IPS-NIHi11 (cell line): ENCODE results near the gene OPCML.
A peak's percentile ranks its signal among the peaks of the same experiment; 100 is the strongest.

Experiments used
- DNase-seq: peaks from one replicate; pipeline ENCODE4 v3.0.0; 2012; ENCODE audit warnings: mixed read lengths, low spot score

Gene OPCML

GRCh38 chr11:132883241-132883640, 649.1 kb downstream of the OPCML start:
- no peak for DNase-seq

- no peak for DNase-seq
Measured at GRCh38 chr11:132881622-132882021, 650.7 kb downstream of the OPCML start.

GRCh38 chr11:132878111-132878510, 654.2 kb downstream of the OPCML start:
- DNase-seq: no peak

GRCh38 chr11:132876705-132877104, 655.6 kb downstream of the OPCML start:
- DNase-seq: no peak

- no peak for DNase-seq
Measured at GRCh38 chr11:132876239-132876638, 656.1 kb downstream of the OPCML start.

GRCh38 chr11:132874638-132875037, 657.7 kb downstream of the OPCML start:
- DNase-seq: no peak

GRCh38 chr11:132873841-132874240, 658.5 kb downstream of the OPCML start:
- no peak for DNase-seq

GRCh38 chr11:132872211-132872610, 660.1 kb downstream of the OPCML start:
- DNase-seq: no peak

- DNase-seq: no peak
Measured at GRCh38 chr11:132866783-132867545, 665.3 kb downstream of the OPCML start.

- no peak for DNase-seq
Measured at GRCh38 chr11:132865623-132866022, 666.7 kb downstream of the OPCML start.

- DNase-seq: peak; percentile 60
Measured at GRCh38 chr11:132864811-132865576, 667.3 kb downstream of the OPCML start.

- DNase-seq: no peak
Measured at GRCh38 chr11:132862933-132863332, 669.4 kb downstream of the OPCML start.

- no peak for DNase-seq
Measured at GRCh38 chr11:132862137-132862536, 670.2 kb downstream of the OPCML start.

GRCh38 chr11:132859306-132859705, 673.0 kb downstream of the OPCML start:
- no peak for DNase-seq

GRCh38 chr11:132858223-132858622, 674.1 kb downstream of the OPCML start:
- peak; percentile 59 for DNase-seq

GRCh38 chr11:132856032-132856431, 676.3 kb downstream of the OPCML start:
- DNase-seq: no peak

GRCh38 chr11:132855516-132855915, 676.8 kb downstream of the OPCML start:
- no peak for DNase-seq

GRCh38 chr11:132853886-132854285, 678.4 kb downstream of the OPCML start:
- no peak for DNase-seq

- DNase-seq: no peak
Measured at GRCh38 chr11:132852361-132852760, 679.9 kb downstream of the OPCML start.

- DNase-seq: peak; percentile 13
Measured at GRCh38 chr11:132851247-132851646, 681.1 kb downstream of the OPCML start.

GRCh38 chr11:132850266-132850665, 682.0 kb downstream of the OPCML start:
- DNase-seq: no peak

GRCh38 chr11:132848336-132848735, 684.0 kb downstream of the OPCML start:
- DNase-seq: no peak

GRCh38 chr11:132846075-132846474, 686.2 kb downstream of the OPCML start:
- DNase-seq: no peak
